Epithelial cell of prostate (primary cell): ENCODE data around the gene MYRF.

Experiments used
- DNase-seq: peaks from one replicate; pipeline ENCODE4 v3.0.0-alpha.2; 2011; ENCODE audit warnings: low read depth, low spot score
- H3K27ac ChIP-seq: fragments of 450-650 bp; 2 replicates; pipeline ENCODE4 v1.5.1; 2017; ENCODE audit warnings: mild to moderate bottlenecking

Gene MYRF

GRCh38 chr11:61773809-61774208, 21.4 kb downstream of the MYRF start:
- H3K27ac ChIP-seq = no peak overlapping the region
- DNase-seq = no peak

DNA sequence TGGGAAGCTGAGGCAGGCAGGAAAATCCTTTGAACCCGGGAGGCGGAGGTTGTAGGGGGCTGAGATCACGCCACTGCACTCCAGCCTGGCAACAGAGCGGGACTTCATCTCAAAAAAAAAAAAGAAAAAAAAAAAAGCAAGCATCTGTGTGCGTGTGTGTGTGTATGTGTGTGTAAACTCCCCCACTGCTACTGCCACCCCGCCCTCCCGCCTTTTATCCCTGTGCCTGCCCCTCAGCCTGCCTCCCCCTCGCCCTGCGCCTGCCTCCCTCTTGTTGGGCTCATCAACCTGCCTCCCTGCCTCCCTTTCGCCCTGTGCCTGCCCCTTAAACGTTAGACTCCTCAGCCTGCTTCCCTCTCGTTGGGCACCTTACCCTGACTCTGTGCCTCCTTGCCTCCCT, 22.0 kb downstream of the MYRF start:
- no peak for DNase-seq
- no peak overlapping the region for H3K27ac ChIP-seq

- H3K27ac ChIP-seq = no peak overlapping the region
- no peak for DNase-seq
Observed at GRCh38 chr11:61775106-61775505, 22.7 kb downstream of the MYRF start.

DNA sequence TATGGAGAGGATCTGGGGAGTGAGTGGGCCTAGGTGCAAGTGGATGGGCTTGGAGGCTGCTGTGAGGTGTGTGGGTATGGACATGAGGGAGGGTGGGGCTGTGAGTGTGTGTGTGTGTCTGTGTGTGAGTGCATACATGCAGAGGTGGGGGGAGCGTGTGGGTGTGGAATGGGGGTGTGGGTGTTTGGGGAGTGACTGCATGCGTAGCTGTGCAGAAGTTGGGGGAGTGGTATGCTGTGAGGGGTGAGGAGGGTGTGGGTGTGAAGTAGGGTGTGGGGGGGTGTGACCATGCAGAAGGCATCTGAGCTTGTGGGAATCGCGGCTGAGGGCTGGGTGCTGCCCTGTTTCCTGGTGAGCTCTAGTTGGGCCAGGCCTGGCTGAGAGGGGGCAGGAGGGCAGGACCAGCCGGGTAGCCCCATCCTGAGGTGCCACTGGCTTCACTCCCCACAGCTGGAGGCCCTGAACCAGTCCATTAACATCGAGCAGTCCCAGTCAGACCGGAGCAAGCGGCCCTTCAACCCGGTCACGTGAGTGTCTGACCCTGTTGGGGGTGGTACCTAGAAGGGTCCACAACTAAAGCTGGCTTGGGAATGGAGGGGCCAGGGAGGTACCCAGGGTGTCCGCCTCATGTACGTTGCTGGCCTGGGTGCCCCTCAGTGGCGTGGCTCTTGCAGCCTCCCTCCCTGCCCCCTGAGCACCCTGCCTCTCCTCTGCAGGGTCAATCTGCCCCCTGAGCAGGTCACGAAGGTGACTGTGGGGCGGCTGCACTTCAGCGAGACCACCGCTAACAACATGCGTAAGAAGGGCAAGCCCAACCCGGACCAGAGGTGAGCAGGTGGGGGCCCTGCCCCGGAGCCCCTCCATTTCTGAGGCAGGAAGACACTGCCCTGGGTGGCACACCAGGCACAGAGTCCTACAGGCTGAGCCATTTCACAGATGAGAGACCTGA, 23.4 kb downstream of the MYRF start:
- DNase-seq = no peak
- H3K27ac ChIP-seq = no peak overlapping the region

DNA sequence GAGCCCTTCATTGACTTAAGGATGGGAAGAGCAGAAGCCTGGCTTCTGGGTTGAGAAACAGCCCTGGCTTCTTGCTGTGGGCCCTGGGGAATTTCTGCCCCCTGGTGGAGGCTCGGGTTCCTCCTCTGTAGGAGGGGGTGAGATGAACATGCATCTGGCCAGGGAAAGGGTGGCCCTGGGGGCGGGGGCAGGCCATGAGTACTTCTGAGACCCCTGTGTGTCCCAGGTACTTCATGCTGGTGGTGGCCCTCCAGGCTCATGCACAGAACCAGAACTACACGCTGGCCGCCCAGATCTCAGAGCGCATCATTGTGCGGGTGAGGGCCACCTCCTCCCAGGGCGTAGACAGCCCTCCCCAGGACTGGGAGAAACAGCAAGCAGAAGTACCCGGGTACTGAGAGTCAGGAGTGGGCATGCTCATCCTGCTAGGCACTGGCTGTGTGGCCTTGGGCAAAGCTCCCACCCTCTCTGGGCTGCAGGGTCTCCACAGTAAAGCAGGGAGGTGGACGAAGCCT, 24.2 kb downstream of the MYRF start:
- DNase-seq = no peak

DNA sequence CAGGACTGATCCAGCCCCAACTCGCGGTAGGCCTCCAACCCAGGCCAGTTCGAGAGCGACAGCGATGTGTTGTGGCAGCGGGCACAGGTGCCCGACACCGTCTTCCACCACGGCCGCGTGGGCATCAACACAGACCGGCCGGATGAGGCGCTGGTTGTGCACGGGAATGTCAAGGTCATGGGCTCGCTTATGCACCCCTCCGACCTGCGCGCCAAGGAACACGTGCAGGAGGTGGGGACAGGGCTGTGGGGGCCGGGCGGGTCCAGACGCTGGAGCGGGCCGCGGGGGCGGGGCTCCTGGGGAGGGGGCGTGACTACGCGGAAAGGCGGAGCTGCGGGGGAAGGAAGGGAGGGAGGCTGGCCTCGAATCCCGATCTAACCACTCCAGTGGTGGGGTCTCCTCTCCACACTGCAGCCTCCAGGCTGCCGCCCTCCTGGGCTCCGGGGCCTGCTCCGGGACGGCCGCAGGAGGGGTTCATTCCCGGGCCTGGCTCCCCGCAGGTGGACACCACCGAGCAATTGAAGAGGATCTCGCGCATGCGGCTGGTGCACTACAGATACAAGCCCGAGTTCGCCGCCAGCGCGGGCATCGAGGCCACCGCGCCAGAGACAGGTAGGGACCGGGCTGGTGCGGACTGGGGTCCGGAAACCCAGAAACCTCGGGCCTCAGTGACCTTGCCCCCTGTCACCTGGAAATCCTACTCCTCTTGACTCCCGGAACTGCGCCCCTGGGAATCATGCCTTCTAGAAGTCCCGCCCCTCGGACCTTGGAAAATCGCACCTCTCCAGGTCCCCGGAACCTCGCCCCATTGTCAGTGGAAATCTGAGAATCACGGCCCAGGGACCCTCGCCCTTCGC, 25.0 kb downstream of the MYRF start:
- DNase-seq = no peak
- H3K27ac ChIP-seq = no peak overlapping the region

More for the DNA sequence above, 24.2 kb downstream of the MYRF start:
- H3K27ac ChIP-seq = no peak overlapping the region

DNA sequence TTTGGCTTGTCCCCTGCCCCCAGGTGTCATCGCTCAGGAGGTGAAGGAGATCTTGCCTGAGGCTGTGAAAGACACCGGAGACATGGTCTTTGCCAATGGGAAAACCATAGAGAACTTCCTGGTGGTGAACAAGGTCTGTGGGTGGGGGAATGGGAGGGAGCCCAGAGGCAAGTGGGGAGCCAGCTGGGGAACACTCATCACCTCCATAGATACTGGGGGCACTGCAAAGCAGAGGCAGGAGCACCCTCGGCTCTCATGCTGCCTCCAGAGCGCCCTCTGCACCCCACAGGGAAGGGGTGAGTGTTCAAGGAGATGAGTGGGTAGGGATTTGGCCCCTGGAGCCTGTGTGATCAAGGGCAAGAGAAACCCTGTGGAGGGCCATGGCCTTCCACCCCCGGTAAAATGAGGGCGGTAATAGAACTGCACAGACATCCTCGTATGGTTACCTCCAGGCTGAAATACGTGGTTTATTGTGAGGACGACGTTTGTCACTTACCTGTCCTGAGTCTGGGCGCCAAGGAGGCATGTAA, 26.0 kb downstream of the MYRF start:
- H3K27ac ChIP-seq = no peak overlapping the region
- no peak for DNase-seq

DNA sequence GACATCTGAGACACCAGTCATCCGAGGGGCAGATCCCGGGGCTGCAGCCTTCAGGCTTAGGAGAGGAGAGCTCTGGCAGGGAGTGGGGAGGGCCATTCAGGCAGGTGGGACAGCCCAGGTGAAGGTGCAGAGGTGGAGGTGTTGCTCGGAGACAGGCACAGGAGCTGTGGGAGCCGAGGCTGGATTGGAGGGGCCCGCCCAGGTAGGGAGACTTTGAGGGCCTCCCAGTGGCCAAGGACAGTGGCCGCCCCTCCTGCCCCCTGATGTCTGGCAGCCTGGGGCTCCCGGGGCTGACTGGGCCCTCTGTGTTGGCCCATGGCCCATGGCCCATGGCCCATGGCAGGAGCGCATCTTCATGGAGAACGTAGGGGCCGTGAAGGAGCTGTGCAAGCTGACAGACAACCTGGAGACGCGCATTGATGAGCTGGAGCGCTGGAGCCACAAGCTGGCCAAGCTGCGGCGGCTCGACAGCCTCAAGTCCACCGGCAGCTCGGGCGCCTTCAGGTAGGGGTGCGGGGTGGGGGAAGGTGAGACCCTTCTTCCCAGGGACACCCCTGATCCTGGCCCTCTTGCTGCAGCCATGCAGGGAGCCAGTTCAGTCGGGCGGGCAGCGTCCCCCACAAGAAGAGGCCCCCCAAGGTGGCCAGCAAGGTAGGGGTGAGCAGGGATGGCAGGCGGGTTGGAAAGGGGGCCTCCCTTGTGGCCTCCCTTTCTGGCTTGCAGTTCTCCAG, 26.6 kb downstream of the MYRF start:
- no peak for DNase-seq

DNA sequence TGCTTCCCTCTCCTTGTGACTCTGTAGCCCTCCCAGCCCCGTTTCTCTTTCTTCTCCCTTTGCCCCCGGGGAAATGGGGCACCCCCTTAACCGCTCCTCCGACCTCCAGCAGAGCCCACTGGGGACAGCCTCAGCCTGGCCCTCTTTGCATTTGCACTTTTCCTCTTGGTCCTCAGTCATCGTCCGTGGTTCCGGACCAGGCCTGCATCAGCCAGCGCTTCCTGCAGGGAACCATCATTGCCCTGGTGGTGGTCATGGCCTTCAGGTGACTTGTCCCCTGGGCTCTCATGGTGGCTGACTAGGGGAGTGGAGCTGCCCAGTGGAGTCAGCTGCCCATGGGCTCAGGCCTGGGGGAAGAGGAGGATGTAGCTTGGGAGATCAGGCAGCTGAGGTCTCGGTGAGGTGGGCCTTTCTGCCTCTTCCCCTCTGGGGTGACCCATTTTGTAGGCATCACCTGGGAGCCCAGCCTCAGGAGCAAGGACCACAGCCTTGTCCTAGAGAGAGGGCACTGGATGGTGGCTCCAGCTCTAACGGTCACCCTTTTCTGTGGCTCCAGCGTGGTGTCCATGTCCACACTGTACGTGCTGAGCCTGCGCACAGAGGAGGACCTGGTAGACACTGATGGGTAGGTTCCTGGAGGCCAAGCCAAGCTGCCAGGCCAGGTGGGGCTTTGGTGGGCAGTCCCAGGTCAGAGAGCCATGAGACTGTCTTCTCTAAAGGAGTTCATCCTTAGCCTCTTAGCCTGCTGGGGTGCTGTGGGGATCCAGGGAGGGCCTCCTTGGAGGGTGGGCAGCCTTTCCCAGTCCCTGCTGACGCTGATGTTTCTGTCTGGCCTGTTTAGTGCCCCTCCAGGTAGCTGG, 27.5 kb downstream of the MYRF start:
- no peak overlapping the region for H3K27ac ChIP-seq
- DNase-seq = no peak

More for the DNA sequence above, 26.6 kb downstream of the MYRF start:
- no peak overlapping the region for H3K27ac ChIP-seq

DNA sequence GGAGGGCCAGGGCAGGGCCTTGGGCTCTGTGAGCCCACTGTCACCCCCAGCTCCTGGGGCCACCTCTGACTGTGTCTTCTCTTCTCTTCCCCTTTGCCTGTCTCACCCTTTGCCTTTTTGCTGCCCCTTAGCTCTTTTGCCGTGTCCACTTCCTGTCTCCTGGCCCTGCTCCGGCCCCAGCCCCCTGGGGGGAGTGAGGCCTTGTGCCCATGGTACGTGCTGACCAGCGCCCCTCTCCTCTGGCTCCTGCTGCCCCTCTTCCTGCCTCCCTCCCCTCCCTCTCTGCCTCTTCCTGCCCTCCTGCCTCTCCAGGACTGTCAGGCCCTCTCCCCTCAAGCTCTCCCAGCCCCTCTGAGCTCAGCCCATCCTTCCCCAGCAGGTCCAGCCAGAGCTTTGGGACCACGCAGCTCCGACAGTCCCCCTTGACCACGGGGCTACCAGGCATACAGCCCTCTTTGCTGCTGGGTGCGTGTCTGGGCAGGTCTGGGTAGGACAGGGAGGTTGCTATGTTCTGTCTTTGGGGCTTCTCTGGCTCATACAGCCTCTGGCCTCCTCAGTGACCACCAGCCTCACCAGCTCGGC, 28.2 kb downstream of the MYRF start:
- DNase-seq = no peak
- no peak overlapping the region for H3K27ac ChIP-seq

- no peak overlapping the region for H3K27ac ChIP-seq
- DNase-seq = no peak
Observed at GRCh38 chr11:61781585-61781984, 29.1 kb downstream of the MYRF start.

DNA sequence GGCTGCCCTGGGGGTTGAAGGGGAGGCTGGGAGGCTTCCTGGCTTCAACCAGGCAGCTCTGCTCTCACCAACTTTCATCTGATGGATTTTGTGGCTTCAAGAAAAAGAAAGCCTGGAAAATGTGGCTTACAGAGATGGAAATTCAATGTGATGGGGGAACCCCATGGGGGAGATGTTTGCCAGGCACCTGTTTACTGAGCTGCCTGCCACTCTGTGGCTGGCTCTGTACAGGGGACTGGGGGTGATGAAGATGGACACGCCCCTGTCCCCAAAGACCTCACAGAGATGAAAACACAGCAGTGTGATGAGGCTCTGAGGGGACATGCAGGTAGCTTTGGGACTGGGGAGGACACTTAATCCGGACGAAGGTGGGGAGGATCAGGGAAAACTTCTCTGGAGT, 29.9 kb downstream of the MYRF start:
- DNase-seq = no peak
- H3K27ac ChIP-seq = no peak overlapping the region

DNA sequence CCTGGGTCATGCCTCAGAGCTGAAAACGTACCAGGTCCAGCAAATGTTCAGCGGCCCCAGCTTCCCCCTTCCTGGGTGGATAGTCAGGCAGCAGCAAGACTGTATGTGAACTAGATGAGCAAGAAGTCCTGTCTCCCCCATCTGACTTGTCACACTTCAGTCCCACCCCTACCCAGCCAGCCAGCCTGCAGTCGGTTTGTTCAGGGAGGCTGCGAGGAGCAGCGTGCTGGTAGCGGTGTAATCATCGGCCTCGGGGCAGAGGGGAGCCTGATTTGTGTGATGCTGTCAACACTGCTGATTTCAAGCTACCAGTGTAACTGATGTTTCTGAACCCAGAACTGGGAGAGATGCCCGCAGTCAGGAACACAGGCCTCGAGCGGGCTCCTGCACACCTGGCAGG, 30.4 kb downstream of the MYRF start:
- no peak overlapping the region for H3K27ac ChIP-seq
- DNase-seq = no peak

DNA sequence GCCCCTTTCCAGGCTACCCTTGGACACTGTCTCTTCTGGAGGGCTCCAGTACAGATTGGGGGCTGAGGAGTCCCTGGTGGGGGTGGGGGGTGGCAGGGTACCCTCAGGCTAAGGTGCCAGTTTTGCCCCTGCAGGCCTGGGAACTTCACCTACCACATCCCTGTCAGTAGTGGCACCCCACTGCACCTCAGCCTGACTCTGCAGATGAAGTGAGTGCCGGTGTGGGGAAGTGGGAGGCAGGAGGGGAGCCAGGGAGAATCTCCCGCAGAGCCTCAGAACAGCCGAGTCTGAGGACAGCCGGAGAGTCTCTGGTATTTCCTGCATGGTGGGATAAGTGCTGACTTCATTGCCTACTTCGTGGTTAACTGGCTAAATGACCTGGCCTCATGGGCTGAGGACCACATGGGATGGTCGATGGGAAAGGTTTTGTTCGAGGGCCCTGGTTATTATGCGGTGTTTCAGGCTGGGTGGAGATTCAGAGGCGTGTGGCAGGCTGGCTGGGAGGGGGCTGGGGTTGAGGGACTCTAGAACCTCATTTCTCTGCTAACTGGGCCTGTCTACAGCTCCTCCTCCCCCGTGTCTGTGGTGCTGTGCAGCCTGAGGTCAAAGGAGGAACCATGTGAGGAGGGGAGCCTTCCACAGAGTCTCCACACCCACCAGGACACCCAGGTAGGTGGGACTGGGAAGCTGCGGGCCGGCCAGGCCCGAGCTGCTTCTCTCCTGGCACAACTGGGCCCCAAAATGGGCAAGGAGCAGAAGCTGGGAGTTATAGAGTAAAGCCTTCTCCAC, 31.5 kb downstream of the MYRF start:
- no peak for DNase-seq

GRCh38 chr11:61784506-61784805, 32.0 kb downstream of the MYRF start:
- H3K27ac ChIP-seq = no peak overlapping the region

More for the DNA sequence above, 31.5 kb downstream of the MYRF start:
- no peak overlapping the region for H3K27ac ChIP-seq

GRCh38 chr11:61785837-61786402, 33.5 kb downstream of the MYRF start:
- no peak overlapping the region for H3K27ac ChIP-seq
- DNase-seq = no peak

More at GRCh38 chr11:61784506-61784805, 32.0 kb downstream of the MYRF start:
- no peak for DNase-seq

GRCh38 chr11:61787928-61788491, 35.6 kb downstream of the MYRF start:
- no peak for DNase-seq

More at GRCh38 chr11:61787928-61788491, 35.6 kb downstream of the MYRF start:
- no peak overlapping the region for H3K27ac ChIP-seq
